ENCODE results near the gene PCLO.

DNA sequence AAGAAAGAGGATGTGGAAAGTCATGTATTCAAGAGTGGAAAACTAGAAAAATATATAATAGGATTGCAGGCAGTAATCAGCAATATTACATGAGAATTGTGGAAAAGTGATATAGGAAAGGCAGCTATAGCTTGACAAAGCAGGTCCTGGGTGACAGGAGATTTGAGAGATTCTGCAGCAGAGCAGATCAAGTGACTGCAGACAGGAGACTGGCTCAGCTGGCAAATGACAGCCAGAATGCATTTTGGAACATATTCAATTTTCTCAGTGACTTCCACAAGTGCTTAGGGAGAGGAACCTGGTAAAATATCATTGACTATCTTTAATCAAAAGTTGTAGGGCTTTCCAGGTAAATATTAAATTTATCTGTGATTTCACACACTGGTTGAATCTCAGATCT, 458.6 kb downstream of the PCLO start:
- TF ChIP-seq ELF4 (IDR thresholded peaks at IDR 0.05) = no peak
- TF ChIP-seq PKNOX1 (IDR thresholded peaks at IDR 0.05) = no peak
- no peak for TF ChIP-seq ARNT (IDR thresholded peaks at IDR 0.05)
- TF ChIP-seq BHLHE40 (IDR thresholded peaks at IDR 0.05; ENCODE audit: borderline replicate concordance) = no peak
- no peak for TF ChIP-seq SP1 (IDR thresholded peaks at IDR 0.05)
- no peak for TF ChIP-seq CTBP1 (IDR thresholded peaks at IDR 0.05; ENCODE audit: borderline replicate concordance)
- no peak for TF ChIP-seq HDGF (IDR thresholded peaks at IDR 0.05; ENCODE audit: borderline replicate concordance)
